Activated T-cell treated with anti-CD3 and anti-CD28 coated beads, Interleukin-2, amount 50 U/mL, for 1 hour (primary cell): ENCODE results near the gene CCT6A.
"Not testable (repeated sequence)": the region's sequence is repeated elsewhere in the genome, so short reads cannot be mapped to it uniquely, and the experiment has no call there.

Experiments used
- DNase-seq: peaks from one replicate; pipeline ENCODE4 v3.0.0-alpha.2; 2020

CCT6A gene

DNA sequence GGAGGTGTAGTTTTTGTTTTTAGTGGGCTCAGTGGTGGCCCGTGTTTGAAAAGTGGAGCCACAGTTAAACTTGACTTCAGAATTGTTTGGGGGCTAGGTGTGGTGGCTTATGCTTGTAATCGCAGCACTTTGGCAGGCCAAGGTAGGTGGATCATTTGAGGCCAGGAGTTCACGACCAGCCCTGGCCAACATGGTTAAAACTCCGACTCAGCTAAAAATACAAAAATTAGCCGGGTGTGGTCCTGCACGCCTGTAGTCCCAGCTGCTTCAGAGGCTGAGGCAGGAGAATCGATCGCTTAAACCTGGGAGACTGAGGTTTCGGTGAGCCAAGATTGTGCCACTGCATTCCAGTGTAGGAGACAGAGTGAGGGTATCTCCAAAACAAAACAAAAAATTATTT, 1.8 kb downstream of the CCT6A start:
- DNase-seq = no peak

DNA sequence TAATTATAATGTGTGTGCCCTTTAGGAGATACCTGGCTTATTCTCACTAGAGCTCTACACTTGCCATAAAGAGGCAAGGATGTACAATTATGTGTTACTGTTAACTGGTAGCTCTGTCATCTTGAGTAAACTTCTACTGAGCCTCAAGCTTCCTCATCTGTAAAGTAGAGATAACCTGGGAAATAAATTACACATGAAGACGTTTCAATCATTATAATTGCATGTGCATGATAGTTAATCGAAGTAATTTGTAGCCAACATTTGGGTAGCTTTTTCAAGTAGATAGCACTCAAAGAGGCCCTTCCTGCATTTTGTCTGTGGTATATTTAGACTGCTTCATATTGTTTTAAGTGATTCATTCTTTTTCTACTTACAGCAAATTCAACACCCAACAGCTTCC, 2.4 kb downstream of the CCT6A start:
- no peak for DNase-seq

DNA sequence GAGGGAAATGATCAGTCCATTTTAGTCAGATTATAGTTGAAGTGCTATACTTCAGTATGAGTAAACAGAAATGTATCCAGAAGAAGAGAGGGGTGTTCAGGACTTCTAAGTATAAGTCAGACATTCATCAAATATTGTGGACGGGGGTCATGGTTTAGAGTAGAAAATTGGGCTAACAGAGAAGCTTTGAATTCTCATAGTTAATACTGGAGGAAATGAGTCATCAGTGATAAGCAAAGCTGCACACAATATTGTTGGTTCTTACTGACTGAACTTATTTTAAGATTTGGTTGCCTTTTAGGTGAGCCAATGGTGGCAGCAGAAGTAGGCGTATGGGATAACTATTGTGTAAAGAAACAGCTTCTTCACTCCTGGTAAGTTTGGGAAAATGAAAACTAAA, 10.8 kb downstream of the CCT6A start:
- no peak for DNase-seq

DNA sequence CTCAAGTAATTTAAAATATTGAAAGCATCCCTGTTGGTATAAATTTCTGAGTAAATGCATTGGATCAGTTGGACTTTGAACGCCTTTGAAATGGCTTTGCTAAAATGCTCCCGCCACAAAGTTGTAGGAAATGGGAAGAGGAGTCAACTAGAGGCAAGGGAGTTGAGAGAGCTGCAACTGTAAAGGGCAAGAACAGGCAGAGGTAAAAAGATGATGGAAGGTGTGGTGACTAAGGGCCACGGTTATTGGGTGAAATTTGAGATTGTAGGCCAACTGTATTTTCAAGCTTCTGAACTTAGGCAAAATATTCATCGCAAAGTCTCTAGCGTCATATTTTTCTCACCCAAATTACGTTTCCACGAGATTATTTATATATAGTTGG, 11.9 kb downstream of the CCT6A start:
- no peak for DNase-seq

DNA sequence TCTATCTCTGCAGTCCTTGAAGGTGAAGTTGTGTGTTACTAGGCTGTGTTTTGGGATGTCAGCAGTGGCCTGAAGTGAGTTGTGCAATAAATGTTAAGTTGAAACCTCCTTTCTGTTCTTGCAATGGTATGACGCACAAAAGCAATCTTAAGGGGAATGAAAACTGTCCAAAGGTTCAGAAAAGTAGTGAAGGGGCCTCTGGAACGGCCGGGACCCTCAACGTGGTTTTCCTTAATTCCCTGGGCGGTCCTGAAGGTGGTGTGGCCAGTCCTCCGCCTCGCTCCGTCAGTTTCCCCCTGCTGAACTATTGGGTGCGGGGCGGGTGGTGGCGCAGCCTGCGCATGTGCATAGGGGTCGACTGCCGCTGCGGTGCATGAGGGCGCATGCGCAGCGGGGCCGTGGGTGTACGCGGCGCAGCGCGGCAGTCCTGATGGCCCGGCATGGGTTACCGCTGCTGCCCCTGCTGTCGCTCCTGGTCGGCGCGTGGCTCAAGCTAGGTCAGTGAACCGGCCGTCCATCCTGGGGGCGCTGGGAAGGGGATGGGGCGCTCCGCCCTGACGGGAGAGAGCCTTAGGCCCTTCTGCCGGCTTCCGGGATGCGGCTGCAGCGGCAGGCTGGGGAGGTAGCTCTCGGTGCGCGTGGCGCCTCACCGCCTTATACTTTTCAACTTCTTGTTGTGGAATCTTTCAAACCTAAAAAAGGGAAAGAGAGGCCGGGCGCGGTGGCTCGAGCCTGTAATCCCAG, 12.5 kb downstream of the CCT6A start, which contains the start of gene SUMF2:
SUMF2 (plus strand) TSS at position 405 of the 744 bp plus-strand sequence; CDS start at position 431, 26 bp downstream.
- DNase-seq = peak; percentile 93

DNA sequence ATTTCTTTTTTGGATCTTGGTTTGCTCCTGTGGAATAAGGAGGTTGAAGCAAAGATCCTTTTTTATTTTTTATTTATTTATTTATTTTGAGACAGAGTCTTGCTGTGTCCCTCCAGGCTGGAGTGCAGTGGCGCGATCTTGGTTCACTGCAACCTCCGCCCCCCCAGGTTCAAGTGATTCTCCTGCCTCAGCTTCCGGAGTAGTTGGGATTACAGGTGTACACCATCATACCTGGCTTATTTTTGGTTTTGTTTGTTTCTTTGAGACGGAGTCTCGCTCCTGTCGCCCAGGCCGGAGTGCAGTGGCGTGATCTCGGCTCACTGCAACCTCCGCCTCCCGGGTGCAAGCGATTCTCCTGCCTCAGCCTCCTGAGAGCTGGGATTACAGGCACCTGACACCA, 14.8 kb downstream of the CCT6A start:
- DNase-seq = not testable (repeated sequence)

DNA sequence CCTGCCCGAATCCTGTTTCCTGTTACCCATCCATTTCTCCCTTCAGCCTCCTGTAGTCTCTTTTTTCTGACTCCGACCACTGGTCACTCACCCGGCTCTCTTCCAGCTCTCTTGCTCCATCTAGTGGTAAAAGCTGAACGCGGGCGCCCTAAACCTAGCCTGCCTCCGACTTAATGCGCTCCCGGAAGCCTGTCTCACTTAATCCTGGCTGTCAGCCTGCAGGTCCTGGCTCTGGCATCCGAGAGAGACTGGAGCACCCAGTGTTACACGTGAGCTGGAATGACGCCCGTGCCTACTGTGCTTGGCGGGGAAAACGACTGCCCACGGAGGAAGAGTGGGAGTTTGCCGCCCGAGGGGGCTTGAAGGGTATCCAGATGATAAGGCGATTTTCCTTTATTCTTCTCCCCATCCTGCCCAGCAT, 22.8 kb downstream of the CCT6A start:
- peak; percentile 69 for DNase-seq

DNA sequence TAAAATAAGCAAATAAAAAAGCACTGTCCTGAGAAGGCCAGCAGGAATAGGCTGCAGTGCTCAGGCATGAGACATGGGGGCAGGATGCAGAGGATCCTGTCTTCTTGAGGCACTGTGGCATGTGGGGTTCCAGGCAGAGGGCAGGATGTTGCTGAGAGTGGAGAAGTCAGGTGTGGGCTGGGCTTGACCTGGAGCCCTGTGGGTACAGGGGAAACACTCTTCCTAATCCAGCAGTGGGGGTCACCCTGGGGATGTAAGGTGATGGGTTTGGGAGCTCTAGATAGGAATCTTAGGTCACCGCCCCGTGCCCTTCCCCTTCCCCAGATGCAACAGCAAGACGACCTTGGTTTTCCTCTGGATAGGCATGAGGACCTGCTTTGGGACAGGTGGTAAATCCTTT, 26.1 kb downstream of the CCT6A start:
- DNase-seq = no peak

DNA sequence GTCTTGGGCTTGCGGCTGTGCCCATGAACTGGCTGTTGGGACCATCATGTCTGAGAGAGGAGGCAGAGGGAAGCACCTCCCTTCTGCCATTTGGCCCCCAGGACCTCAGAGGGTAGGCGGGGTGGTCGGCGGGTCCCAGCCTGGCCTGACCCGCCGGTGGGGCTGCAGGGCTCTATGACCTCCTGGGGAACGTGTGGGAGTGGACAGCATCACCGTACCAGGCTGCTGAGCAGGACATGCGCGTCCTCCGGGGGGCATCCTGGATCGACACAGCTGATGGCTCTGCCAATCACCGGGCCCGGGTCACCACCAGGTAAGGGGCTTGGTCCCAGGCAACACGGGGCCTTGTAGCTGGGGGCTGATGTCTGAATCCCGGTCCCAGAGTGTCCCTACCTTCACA, 26.6 kb downstream of the CCT6A start:
- no peak for DNase-seq

DNA sequence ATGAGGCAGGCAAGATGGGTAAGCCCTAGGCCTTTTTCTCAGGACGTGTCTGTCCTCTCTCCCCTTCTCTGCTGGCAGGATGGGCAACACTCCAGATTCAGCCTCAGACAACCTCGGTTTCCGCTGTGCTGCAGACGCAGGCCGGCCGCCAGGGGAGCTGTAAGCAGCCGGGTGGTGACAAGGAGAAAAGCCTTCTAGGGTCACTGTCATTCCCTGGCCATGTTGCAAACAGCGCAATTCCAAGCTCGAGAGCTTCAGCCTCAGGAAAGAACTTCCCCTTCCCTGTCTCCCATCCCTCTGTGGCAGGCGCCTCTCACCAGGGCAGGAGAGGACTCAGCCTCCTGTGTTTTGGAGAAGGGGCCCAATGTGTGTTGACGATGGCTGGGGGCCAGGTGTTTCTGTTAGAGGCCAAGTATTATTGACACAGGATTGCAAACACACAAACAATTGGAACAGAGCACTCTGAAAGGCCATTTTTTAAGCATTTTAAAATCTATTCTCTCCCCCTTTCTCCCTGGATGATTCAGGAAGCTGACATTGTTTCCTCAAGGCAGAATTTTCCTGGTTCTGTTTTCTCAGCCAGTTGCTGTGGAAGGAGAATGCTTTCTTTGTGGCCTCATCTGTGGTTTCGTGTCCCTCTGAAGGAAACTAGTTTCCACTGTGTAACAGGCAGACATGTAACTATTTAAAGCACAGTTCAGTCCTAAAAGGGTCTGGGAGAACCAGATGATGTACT, 28.1 kb downstream of the CCT6A start:
- DNase-seq = no peak

DNA sequence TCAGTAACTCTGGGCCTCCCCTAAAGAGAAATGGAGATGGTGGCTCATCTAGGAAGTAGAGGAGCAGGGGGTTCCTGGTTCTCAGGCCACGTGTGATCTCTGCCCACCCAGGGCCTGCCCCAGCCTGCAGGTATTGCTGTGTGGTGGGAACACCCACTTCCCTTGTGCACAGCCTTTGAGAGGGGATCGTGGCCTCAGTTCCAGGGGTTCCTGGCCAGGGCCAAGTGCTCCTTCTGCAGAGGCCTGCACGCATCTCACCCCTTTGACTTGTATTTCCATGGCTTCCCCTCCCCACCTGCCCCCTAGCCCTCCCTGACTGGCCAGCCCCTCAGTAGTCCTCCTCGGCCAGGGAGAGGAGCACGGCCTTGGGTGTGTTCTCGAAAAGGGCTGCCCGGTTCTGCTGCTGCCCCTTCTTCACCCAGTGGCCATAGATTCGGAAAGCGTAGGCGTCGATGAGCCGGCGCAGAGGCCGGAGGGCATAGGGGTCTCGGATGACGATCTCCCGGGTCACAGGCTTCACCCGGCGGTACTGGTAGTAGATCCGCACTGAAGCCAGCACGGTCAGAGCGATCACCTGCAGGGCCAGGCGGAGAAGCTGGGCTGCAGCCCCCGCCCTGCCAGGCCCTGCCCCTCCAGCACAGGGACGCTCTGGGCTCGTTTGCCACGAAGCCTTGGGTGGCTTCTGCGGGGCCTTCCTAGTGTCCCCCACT, 29.3 kb downstream of the CCT6A start:
- DNase-seq = not testable (repeated sequence)

DNA sequence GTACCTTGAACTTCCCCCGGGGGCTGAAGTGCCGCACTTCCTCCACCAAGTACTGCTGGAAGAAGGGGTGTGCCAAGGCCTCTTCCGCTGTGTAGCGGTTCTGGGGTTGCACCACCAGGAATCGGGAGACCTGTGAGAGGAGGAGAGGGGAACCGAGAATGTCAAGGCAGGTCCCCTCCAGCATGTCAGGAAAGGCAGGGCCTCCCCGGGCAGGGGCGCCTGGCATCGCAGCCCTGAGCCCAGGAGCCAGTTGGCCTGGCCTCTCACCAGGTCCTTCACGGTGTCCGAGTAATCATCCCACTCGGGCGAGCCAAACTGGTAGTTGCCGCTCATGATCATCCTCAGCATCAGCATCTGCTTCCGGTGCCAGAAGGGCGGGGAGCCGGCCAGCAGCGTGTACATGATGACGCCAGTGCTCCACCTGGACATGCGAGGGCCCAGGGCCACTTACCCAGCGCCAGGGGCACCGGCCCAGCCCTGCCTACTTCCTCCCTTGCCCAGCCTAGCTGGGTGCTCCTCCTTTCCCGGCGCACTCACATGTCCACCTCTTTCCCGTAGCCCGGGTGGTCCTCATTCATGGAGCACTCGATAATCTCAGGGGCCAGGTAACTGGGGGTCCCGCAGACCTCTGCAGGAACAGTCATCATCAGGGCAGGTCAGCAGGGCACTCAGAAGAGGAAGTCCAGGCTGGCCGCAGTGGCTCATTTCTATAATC, 30.2 kb downstream of the CCT6A start:
- DNase-seq = no peak

DNA sequence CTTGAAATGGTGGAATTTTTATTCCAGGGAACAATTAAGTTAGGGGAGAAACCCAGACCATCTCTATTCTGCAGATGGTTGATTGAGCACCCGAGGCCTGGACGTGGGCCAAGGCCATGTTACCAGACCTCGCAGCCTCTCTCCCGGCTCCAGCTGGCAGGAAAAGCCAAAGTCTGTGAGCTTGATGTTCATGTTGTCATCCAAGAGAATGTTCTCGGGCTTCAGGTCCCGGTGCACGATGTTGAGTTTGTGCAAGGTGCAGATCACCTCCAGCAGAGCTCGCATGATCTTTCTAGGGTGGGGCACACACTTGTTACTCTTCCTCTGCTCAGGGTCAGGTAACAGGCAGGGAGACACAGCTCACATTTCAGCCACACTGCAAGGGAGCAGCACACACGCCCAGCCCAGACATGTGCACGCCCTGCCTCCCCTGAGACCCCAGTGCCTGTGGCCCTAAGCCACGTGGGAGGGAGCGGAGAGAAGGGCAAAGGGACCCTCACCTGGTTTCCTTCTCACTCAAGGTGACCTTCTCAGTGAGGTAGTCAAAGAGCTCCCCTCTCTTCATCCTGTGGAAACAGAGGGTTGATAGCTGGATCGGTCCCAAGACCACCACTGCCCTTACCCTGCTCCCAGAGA, 31.7 kb downstream of the CCT6A start:
- DNase-seq = no peak

DNA sequence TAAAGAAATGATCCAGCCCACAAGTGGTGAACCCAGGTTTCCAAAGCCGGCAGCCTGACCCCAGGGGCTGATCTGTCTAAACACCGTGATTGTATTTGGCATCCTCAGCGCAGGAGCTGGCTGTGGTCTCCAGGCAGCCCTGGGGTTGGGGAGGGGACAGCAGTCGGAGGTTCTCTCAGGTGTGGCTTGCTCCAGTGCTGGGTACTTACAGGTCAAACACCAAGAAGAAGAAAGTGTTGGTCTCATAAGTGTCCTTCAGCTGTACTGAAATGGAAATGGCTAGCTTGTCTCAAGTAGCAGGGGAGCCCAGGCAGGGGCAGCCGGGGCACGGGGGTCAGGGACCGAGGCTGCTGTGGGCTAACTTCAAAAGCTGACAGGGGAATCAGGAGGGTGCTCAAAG, 35.2 kb downstream of the CCT6A start:
- DNase-seq = no peak

DNA sequence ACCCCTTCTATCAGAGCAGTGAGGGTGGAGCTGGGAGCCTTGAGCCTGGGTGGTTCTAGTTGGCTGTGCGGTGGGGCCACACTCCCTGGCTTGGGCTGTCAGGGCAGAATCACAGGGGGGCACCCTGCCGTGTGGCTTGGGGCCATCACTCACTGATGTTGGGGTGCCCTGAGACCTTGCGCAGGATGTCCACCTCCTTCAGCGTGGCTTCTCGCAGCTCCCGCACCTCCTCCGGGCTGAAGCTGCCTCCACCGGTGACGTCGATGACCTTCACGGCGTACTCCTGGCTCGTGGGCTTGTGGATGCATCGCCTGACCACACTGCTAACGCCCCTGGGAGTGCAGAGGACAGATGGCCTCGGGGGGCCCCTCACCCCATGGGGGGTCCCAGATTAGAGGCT, 35.9 kb downstream of the CCT6A start:
- DNase-seq = no peak

DNA sequence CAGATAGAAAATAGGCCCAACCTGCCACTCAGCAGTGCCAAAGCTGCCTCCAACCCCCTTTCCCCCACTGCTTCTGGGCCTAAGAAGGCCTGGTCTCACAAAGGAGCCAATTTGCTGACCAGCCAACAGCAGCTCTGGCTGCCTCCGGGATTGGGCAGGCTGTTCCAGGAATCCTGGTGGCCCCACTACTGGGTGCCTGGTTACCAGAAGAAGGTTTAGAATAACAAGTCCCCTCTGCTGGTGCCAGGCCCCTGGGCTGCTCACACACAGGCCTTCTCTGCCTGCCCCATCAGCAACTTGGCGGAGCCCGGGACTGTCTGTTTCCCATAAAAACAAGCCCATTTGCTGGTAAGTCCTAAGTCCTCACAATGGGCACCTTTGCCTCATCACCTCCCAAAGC, 40.0 kb downstream of the CCT6A start:
- no peak for DNase-seq

DNA sequence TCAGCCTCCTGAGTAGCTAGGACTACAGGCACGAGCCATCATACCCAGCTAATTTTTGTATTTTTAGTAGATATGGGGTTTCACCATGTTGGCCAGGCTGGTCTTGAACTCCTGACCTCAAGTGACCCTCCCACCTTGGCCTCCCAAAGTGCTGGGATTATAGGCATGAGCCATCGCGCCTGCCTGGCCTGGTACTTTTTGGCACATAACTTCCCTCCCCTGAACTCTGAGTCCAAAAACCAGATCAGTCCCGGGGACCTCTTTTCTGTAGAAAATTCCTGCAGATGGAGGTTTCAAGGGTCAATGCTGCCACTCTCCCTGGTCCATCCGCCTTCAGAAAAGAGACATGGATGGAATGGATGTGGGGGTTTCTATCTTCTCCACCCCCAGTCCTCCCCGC, 40.8 kb downstream of the CCT6A start:
- DNase-seq = not testable (repeated sequence)

DNA sequence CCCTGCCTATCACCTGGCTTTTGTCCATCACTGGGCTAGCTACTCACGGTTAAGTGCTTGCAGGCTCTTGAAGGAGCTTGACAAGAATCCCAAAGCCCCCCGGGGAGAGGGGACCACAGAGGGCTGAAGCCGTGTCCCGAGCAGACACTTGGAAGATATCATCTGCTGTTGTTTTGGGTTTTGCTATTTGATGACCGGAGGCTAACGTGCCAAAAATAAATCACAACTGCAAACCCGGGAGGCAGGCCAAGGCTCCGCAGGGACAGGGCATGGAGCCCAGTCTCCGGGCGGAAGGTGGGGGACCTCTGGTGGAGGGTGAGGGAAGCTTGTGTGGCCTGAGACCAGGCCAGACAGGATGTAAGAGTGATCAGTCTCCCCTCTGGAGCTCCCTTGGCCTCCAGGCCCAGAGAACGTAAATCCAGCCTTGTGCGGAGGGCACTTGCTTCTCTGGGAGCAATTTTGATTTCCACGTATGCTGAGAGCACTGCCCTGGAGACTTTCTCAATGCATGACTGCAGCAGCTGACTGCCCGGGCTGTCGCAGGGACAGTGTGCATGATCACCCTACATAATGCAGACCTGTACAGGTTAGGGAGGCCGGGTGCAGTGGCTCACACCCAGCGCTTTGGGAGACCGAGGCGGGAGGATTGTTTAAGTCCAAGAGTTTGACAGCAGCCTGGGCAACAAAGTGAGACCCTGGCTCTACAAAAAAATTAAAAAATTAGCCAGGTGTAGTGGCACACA, 41.4 kb downstream of the CCT6A start, which contains the start of gene PHKG1:
PHKG1 (minus strand) TSS at position 164 of the 743 bp plus-strand sequence. CDS start 4,011 bp downstream, outside the sequence.
- no peak for DNase-seq

DNA sequence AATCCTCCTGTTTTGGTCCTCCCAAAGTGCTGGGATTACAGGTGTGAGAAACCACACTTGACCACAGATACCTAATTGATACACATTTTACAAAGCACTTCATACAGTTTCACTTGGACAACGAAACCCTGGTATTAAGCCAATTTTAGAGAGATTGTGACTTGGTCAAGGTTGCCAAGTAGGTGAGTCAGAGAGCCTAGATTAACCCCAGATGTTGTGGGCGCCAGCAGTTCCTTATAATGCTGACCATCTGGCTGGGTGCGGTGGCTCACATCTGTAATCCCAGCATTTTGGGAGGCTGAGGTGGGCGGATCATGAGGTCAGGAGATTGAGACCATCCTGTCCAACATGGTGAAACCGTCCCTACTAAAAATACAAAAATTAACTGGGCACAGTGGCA, 46.1 kb downstream of the CCT6A start:
- no peak for DNase-seq

DNA sequence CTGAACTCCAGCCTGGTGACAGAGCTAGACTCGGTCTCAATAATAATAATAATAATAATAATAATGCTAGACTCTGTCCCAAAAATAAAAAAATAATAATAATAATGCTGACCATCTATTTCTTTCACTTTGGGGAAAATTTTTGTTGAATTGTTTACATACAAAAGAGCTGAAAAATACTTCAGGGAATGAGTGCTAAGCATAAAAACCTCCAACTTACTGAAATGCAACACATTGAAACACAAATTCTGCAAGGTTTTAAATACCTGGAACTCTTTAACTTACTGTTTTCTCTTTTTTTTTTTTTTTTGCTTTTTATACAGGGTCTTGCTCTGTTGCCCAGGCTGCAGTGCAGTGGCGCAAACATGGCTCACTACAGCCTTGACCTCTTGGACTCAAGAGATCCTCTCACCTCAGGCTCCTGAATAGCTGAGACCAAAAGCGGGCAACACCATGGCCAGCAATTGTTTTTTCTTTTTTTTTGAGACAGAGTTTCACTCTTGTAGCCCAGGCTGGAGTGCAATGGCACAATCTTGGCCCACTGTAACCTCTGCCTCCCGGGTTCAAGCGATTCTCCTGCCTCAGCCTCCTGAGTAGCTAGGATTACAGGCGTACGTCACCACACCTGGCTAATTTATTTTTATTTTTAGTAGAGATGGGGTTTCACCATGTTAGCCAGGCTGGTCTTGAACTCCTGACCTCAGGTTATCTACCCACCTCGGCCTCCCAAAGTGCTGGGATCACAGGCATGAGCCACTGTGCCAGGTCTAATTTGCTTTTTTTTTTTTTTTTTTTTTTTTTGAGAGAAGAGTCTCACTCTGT, 46.8 kb downstream of the CCT6A start:
- DNase-seq = not testable (repeated sequence)

DNA sequence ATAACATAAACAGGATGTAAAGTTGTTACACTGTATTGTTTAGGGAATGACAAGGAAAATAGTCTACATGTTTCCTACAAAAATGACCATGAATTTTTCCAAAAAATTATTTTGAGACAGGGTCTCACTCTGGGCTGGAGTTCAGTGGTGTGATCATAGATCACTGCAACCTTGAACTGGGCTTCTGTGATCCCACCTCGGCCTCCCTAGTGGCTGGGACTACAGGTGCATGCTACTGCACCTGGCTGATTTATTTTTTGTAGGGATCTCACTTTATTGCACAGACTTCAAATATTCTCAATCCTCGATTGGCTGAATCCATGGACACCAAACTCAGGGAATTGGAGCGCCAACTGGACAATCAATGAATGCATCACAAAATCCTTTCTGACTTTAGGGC, 48.1 kb downstream of the CCT6A start:
- no peak for DNase-seq
